ENCODE measurements around the gene PIGR.

Gene PIGR

GRCh38 chr1:206960676-206961386 lies 14.6 kb upstream of the PIGR start:
- DNase-seq, result no peak

- no peak for DNase-seq
Observed at GRCh38 chr1:206958144-206958543, 11.9 kb upstream of the PIGR start.

- DNase-seq, result no peak
Observed at GRCh38 chr1:206957639-206958038, 11.4 kb upstream of the PIGR start.

- DNase-seq, result no peak
Observed at GRCh38 chr1:206955476-206956451, 9.5 kb upstream of the PIGR start.

- no peak for DNase-seq
Observed at GRCh38 chr1:206954459-206955342, 8.4 kb upstream of the PIGR start.

- DNase-seq, result no peak
Observed at GRCh38 chr1:206953626-206954025, 7.4 kb upstream of the PIGR start.

GRCh38 chr1:206953126-206953525 lies 6.9 kb upstream of the PIGR start:
- DNase-seq, result no peak

GRCh38 chr1:206952171-206952570 lies 5.9 kb upstream of the PIGR start:
- DNase-seq, result no peak

GRCh38 chr1:206951318-206952100 lies 5.2 kb upstream of the PIGR start:
- DNase-seq, result no peak

GRCh38 chr1:206949641-206950040 lies 3.4 kb upstream of the PIGR start:
- no peak for DNase-seq

- DNase-seq, result no peak
Observed at GRCh38 chr1:206949208-206949607, 2.9 kb upstream of the PIGR start.

- no peak for DNase-seq
Observed at GRCh38 chr1:206947255-206947654, 989 bp upstream of the PIGR start.

- DNase-seq, result no peak
Observed at GRCh38 chr1:206945779-206946178, 487 bp downstream of the PIGR start.

- no peak for DNase-seq
Observed at GRCh38 chr1:206944703-206945102, 1.6 kb downstream of the PIGR start.

- no peak for DNase-seq
Observed at GRCh38 chr1:206941766-206942418, 4.4 kb downstream of the PIGR start.

- DNase-seq, result no peak
Observed at GRCh38 chr1:206940588-206940936, 5.7 kb downstream of the PIGR start.

- DNase-seq, result no peak
Observed at GRCh38 chr1:206939841-206940587, 6.3 kb downstream of the PIGR start.

GRCh38 chr1:206939131-206939530 lies 7.1 kb downstream of the PIGR start:
- no peak for DNase-seq

GRCh38 chr1:206937425-206937824 lies 8.8 kb downstream of the PIGR start:
- no peak for DNase-seq

GRCh38 chr1:206935491-206936067 lies 10.7 kb downstream of the PIGR start:
- DNase-seq, result no peak
